Activated T-helper 17 cell treated with anti-CD3 and anti-CD28 coated beads, Interleukin-2, amount 50 U/mL, for 72 hours (primary cell): Measurements from ENCODE around the gene CHRNA7. TPM values are rescaled to one million over a fixed set of nuclear protein-coding genes. Genes with fewer than 3 reads are reported as not detected.

Source experiments
- ATAC-seq: fragments of 150-1000 bp; cut with Tn5 transposase; replicated peaks from 2 replicates; pipeline ENCODE4 v1.10.0; 2021; ENCODE audit warnings: mild to moderate bottlenecking, moderate library complexity
- H3K27ac Mint-ChIP-seq: one replicate; pipeline ENCODE4 v1.8.0; 2022; ENCODE audit warnings: mixed read lengths
- H3K27me3 Mint-ChIP-seq: one replicate; pipeline ENCODE4 v1.8.0; 2022; ENCODE audit warnings: mixed read lengths
- H3K36me3 Mint-ChIP-seq: one replicate; pipeline ENCODE4 v1.8.0; 2022; ENCODE audit warnings: low read depth, mild to moderate bottlenecking, mixed read lengths
- H3K4me1 Mint-ChIP-seq: one replicate; pipeline ENCODE4 v1.8.0; 2022; ENCODE audit warnings: mixed read lengths
- H3K4me3 Mint-ChIP-seq: one replicate; pipeline ENCODE4 v1.8.0; 2022; ENCODE audit warnings: mild to moderate bottlenecking, mixed read lengths
- H3K9me3 Mint-ChIP-seq: one replicate; pipeline ENCODE4 v1.8.0; 2022; ENCODE audit warnings: mixed read lengths
- total RNA-seq, 2 donors: library from RNA; stranded (reverse); gene quantifications; one replicate each; pipeline ENCODE4 v1.2.3, GENCODE V29; 2022

The CHRNA7 gene
- total RNA-seq, 2 donors from 2014 or later, result not detected

DNA sequence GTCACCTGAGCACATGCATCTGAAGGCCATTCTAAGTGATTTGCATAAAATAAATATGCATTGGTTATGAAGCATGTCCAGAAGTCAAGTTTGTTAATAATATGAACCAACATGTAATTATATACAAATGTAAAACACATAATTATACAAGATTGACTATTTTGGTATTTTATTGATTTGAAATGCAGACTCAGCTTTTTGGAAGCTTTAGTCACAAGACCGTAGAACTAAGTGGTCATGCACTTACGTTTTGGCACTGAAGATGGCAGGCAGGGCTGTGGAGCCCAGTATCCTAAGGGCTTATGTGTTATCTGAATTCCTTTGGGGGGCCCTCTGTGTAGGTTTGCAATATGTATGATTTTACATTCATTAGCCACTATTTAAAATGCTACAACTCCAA lies 5.0 kb downstream of the CHRNA7 start:
- Mint-ChIP-seq H3K9me3 (no peaks in the 10 kb centered on the region), H3K36me3 (no peaks in the 10 kb centered on the region), H3K27ac (no peak overlapping the region), H3K27me3 (peaks cover 38% of the 10 kb centered on the region), H3K4me3 (no peak overlapping the region), H3K4me1 (no peaks in the 10 kb centered on the region)
- ATAC-seq, result no peak

DNA sequence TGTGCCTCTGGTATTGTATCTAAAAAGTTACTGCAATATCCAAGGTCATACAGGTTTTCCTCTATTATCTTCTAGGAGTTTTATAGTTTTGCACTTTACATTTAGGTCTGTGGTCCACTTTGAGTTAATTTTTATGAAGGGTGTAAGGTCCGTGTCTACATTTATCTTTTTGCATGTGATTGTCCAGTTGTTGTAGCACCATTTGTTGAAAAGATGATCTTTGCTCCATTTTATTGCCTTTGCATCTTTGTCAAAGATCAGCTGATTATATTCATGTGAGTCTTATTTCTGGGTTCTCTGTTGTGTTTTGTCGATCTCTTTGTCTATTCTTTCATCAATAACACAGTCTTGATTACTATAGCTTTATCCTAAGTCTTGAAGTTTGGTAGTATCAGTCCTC lies 6.7 kb downstream of the CHRNA7 start:
- Mint-ChIP-seq H3K9me3 (no peaks in the 10 kb centered on the region), H3K27ac (no peak overlapping the region), H3K4me1 (no peaks in the 10 kb centered on the region), H3K36me3 (no peaks in the 10 kb centered on the region), H3K27me3 (peaks cover 29% of the 10 kb centered on the region), H3K4me3 (no peak overlapping the region)
- ATAC-seq, result no peak

DNA sequence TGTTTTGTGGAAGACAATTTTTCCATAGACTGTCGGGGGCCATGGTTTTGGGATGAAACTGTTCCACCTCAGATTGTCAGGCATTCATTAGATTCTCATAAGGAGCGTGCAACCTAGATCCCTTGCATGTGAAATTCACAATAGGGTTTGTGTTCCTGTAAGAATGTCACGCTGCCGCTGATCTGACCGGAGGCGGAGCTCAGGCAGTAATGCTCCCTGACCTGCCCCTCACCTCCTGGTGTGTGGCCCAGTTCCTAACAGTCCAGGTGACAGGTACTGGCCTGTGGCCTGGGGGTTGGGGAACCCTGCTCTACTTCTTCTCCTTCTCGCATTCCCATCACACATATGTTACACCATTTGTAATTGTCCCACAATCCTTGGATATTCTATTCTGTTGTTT lies 11.0 kb downstream of the CHRNA7 start:
- no peaks in the 10 kb centered on the region for H3K9me3 Mint-ChIP-seq
- no peak overlapping the region for H3K27ac Mint-ChIP-seq
- H3K4me3 Mint-ChIP-seq, result no peak overlapping the region
- no peaks in the 10 kb centered on the region for H3K36me3 Mint-ChIP-seq
- H3K4me1 Mint-ChIP-seq, result no peaks in the 10 kb centered on the region
- ATAC-seq, result no peak
- H3K27me3 Mint-ChIP-seq, result peaks cover 29% of the 10 kb centered on the region

DNA sequence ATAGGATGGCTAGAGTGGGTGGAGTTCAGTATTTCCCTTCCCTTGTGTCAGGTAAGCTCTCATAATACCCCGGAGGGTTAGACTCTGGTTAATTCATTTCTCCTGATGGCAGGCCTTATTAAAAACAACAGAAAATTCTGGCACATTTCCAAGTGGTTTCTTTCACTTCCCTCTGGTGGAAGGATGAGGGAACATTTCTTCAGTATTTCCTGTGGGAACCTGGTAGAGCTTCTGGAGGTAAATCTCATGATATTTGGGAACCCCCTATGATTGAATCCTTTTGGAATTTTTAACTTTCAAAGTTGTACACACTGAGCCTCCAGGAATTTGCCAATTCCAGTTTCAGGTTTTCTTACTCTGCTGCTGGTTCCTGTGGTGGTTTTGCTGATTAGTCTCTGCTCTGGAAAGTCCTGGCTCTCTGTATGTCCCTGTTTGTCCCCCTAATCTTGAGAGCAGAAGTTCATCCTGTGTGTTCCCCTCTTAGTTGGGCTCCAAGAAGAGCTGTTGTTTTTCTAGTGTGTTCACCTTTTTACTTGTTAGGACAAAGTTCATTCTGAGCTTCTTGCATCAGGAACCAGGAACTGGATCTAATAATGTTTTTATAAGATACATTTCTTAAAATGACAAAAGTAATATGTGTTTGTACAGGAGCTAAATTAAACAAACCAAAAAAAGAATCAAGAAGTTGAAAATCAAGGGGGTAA lies 12.1 kb downstream of the CHRNA7 start:
- Mint-ChIP-seq H3K27me3 (peaks cover 25% of the 10 kb centered on the region), H3K4me1 (no peaks in the 10 kb centered on the region)
- ATAC-seq, result no peak

DNA sequence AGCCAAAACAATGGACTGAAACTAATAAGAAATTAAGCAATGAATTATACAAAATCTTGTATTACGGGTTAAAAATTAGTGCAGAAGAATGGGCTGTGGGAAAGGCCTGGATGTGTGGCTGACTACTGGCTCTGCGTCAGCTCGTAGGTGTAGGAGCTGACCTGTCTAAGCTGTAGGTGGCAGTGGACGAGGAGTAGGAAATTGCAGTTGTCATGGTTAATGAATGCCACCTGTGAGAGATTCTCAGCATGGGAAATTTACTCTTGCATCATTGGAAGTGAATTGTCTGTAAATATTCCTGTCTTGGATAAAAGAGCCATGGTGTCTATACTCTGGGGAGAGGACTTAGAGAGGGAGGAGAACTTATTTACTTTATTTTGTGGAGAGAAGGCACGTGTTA lies 23.4 kb downstream of the CHRNA7 start:
- H3K9me3 Mint-ChIP-seq, result no peaks in the 10 kb centered on the region
- H3K27me3 Mint-ChIP-seq, result peaks cover 22% of the 10 kb centered on the region
- ATAC-seq, result no peak

More for the DNA sequence above, 12.1 kb downstream of the CHRNA7 start:
- Mint-ChIP-seq H3K4me3 (no peak overlapping the region), H3K36me3 (no peaks in the 10 kb centered on the region), H3K27ac (no peak overlapping the region), H3K9me3 (no peaks in the 10 kb centered on the region)

DNA sequence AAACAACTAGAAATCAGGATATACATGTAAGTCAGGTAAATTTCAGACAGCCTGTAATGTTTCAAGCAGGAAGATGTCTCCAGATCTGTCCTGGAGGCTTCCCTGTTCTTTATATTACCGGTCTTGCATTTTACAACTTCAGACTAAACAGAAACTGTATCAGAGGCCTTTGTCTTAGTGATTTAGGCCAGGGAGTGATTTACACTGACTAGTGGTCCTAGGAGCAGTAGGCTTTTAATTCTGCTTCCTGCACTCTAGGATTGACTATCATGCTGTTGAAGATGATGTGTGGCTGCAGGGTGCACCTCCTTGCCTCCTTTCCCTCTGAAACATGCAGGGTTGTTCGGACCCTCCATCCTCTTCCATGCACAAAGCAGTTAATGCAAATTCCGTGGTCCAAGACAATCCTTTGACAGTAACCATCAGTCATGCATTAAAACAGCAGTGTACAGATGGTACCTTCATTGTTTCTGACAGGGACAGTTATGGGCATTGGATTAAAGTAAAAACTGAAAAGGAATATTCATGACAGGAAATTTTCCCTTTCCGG lies 27.6 kb downstream of the CHRNA7 start:
- Mint-ChIP-seq H3K4me1 (no peaks in the 10 kb centered on the region), H3K27me3 (peaks cover 36% of the 10 kb centered on the region), H3K9me3 (no peaks in the 10 kb centered on the region), H3K36me3 (no peaks in the 10 kb centered on the region), H3K27ac (no peak overlapping the region), H3K4me3 (no peak overlapping the region)
- no peak for ATAC-seq

More for the DNA sequence above, 23.4 kb downstream of the CHRNA7 start:
- Mint-ChIP-seq H3K4me3 (no peak overlapping the region), H3K4me1 (no peaks in the 10 kb centered on the region), H3K27ac (no peak overlapping the region), H3K36me3 (no peaks in the 10 kb centered on the region)

DNA sequence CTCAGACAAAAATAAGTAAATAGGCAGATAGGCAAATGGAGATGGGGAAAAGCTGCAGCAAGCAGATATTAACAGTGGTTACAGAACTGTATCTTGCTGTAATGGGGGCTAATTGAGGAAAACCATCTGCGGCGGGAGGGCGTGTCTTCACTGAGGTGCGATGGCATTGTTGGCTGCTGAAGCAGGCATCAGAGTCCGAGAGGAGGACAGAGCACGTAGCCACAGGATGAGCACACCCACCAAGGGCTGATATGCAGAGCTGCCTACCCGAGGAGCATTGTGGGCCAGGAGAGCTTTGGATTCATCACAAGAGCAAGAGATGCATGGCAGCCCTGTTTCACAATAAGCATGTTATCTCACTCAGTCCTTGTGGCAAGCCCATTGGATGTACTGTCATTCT lies 30.4 kb downstream of the CHRNA7 start:
- Mint-ChIP-seq H3K4me3 (no peak overlapping the region), H3K4me1 (no peaks in the 10 kb centered on the region), H3K9me3 (no peaks in the 10 kb centered on the region), H3K27ac (no peak overlapping the region), H3K27me3 (peaks cover 29% of the 10 kb centered on the region), H3K36me3 (no peaks in the 10 kb centered on the region)
- no peak for ATAC-seq

DNA sequence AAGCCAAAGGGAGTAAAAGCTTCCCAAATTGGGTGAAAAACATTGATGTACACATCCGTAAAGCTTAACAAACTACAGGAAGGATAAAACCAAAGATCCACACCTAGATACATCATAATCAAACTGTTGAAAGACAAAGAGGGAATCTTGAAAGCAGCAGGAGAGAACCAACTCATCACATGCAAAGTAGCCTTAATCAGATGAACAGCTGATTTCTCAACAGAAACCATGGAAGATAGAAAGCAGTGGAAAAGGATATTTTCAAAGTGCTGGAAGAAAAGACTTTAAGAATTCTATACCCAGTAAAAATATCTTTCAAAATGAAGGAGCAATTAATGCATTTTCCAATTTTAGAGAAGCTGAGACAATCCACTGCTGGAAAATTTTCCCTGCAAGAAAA lies 36.8 kb downstream of the CHRNA7 start:
- no peaks in the 10 kb centered on the region for H3K36me3 Mint-ChIP-seq
- H3K27me3 Mint-ChIP-seq, result peaks cover 11% of the 10 kb centered on the region
- peaks cover 13% of the 10 kb centered on the region for H3K9me3 Mint-ChIP-seq
- H3K27ac Mint-ChIP-seq, result no peak overlapping the region
- H3K4me3 Mint-ChIP-seq, result no peak overlapping the region
- no peak for ATAC-seq
- H3K4me1 Mint-ChIP-seq, result no peaks in the 10 kb centered on the region

DNA sequence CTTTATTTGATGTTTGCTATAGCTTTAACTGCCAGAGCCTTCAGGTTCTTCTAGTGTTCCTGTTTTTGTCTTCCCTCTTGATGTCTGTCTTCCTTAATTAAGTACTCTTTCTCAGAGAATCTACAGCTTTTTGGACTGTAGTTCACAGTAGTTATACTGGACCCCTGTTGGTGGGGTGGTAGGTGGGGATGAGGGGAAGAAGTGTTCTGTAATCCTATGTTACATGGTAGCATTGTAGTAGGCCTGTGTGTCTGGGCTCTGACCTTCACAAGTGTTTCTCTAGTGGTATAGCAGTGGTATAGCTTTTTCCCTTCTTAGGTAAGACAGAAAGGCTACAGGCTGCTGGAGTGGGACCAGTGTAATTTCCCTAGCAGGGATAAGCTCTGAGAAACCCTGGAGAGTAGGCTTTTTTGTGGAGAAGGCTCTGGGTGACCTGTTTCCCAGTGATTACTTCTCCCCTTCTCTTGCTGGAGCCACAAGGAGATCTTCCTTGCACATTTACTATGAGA lies 59.6 kb downstream of the CHRNA7 start:
- Mint-ChIP-seq H3K27ac (no peak overlapping the region), H3K36me3 (no peaks in the 10 kb centered on the region), H3K9me3 (peaks cover 4% of the 10 kb centered on the region)

DNA sequence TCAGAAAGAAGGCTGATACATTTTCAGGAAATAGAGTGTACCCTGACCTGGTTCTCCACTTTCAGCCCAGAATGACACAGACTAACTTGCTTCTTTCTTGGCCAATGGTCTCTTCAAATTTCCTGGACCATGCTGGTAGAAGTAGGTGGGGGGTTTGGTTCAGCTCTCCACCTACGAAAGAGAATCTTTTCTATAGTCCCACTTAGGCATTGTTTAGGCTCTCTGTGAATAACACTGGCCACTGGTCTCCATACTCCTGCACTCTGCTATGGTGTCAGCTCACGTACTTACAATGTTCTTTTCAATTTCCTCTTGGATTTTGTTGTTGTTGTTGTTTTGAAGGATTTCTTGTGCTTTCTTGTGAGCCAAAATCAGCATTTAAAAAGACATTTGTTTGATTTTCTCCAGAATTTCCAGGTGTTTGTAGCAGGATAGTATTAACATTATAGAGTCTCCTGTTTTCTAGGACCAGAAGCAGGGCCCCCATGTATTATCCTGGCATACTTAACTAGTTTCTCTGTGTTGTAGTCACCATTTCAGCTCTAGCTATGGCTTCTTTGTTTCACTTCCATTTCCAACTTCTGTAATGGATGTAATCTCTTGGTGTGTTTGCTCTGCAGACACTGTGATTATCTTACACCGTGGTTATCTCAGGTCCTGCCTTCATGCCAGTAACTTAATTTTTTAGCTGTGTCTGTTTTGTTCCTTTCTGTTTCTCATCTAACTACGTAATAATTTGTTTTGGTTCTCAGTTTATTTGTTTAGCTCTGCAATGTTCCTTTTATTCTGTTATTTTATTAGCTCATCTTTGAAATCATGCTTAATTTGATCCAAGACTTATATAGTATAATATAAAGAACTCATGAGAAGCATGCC lies 61.4 kb downstream of the CHRNA7 start:
- Mint-ChIP-seq H3K27ac (no peak overlapping the region), H3K4me1 (no peaks in the 10 kb centered on the region), H3K36me3 (no peaks in the 10 kb centered on the region), H3K27me3 (peaks cover 17% of the 10 kb centered on the region), H3K4me3 (no peak overlapping the region), H3K9me3 (peaks cover 4% of the 10 kb centered on the region)
- ATAC-seq, result no peak

More for the DNA sequence above, 59.6 kb downstream of the CHRNA7 start:
- Mint-ChIP-seq H3K4me3 (no peak overlapping the region), H3K27me3 (peaks cover 16% of the 10 kb centered on the region), H3K4me1 (no peaks in the 10 kb centered on the region)
- ATAC-seq, result no peak

DNA sequence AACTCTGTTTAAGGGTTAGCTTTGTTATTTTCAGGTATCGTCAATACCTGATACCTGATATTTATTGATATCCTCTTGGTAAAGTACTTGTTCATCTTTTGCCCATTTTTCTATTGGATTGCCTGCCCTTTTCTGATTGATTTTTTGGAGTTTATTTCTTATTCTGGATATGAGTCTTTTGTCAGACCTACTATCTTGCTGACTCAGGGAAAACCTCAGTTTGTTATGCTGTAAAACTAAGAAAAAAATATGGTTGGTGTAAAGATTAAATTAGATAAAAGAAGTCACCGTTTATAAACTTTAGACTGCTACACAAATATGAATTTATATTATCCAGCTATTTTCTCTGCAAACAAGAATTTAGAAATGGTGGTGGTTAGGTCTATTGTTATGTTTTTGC lies 65.9 kb downstream of the CHRNA7 start:
- Mint-ChIP-seq H3K9me3 (no peaks in the 10 kb centered on the region), H3K4me3 (no peak overlapping the region), H3K4me1 (no peaks in the 10 kb centered on the region), H3K27ac (no peak overlapping the region), H3K36me3 (no peaks in the 10 kb centered on the region), H3K27me3 (peaks cover 40% of the 10 kb centered on the region)
- no peak for ATAC-seq

DNA sequence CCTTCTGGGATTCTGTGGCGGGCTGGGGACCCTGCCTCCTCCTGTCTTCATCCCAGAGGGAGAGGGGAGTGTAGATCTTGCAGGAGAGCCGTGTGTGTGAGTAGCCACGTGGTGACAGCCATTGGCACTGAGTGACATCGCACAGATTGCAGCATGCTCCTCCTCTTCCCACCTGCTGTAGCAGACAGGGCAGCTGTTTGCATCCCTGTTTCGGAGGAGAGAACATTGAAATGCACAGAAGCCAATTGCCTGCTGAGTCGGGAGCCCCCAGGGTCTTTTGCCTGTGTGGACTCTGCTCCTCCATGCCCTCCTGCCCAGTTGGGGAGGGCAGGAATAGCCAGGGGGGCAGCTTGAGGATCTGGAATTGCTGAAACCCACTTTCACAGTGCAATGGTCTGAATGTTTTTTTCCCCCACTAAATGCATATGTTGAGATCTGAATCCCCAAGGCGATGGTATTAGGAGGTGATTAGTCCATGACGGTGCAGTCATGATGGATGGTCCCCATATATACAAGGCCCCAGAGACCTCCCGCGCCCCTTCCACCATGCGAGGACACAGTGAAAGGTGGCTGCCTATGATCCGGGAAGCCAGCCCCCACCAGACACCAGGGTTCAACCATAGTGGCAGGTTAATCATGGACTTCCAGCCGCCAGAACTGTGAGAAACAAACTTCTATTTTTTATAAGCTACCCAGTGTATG lies 66.8 kb downstream of the CHRNA7 start:
- no peaks in the 10 kb centered on the region for H3K4me1 Mint-ChIP-seq
- no peak for ATAC-seq
- H3K27ac Mint-ChIP-seq, result no peak overlapping the region
- H3K27me3 Mint-ChIP-seq, result peaks cover 40% of the 10 kb centered on the region
- H3K4me3 Mint-ChIP-seq, result no peak overlapping the region
- H3K36me3 Mint-ChIP-seq, result no peaks in the 10 kb centered on the region
- H3K9me3 Mint-ChIP-seq, result no peaks in the 10 kb centered on the region

DNA sequence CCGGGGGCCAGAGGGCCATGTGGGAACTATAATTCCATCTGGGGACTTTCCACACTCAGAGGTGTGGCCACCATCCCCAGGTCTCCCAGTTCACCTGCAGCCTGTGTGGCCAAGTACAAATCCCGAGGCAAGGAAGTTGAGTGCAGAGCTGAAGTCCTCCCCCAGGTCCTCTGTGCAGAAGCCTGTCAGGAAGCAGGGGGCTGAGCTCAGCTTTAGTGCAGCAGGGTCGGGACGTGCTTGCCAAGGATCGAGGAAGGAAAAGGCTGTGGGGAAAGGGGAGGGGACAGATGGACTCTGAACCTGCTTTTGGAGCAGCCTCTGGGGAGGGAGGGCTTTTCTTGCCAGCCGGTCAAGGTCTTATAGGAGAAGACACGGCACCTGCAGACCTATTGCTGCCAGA lies 67.7 kb downstream of the CHRNA7 start:
- peaks cover 39% of the 10 kb centered on the region for H3K27me3 Mint-ChIP-seq
- no peak for ATAC-seq
- H3K27ac Mint-ChIP-seq, result no peak overlapping the region
- no peaks in the 10 kb centered on the region for H3K9me3 Mint-ChIP-seq
- H3K4me3 Mint-ChIP-seq, result no peak overlapping the region
- no peaks in the 10 kb centered on the region for H3K4me1 Mint-ChIP-seq
- no peaks in the 10 kb centered on the region for H3K36me3 Mint-ChIP-seq

DNA sequence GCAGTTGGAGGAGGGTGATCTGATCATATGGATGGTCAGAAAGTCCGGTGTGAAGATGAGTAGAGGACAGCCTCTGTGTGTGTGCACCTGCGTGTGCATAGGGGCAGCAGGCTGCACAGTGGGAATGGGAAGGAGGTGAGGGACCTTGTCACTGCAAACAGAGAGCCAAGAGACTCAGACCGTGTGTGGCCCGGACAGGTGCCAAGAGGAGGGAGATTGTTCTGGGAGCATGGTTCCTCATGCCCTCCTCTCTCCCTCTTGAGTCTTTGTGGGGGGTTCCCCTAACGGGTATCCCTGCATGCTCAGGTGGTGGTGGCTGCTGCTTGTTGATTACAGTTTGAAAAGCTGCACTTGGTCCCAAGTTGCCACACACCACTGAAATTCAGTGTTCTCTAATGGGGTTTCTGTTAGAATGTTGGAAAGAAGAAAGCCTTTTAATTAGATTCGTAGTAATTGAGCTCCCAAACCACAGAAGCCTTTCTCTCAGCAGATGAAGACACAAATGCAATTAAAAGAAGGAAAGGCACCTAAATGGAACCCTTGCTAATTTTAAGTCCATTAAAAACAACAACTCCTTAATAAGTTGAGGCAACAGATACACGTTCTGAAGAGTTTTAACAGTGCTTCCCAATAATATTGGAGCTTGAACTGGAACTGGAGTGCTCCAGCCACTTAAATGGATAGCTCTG lies 68.9 kb downstream of the CHRNA7 start:
- H3K9me3 Mint-ChIP-seq, result no peaks in the 10 kb centered on the region
- no peak for ATAC-seq

More for the DNA sequence above, 68.9 kb downstream of the CHRNA7 start:
- H3K27ac Mint-ChIP-seq, result no peak overlapping the region
- peaks cover 40% of the 10 kb centered on the region for H3K27me3 Mint-ChIP-seq
- H3K36me3 Mint-ChIP-seq, result no peaks in the 10 kb centered on the region
- no peaks in the 10 kb centered on the region for H3K4me1 Mint-ChIP-seq
- H3K4me3 Mint-ChIP-seq, result no peak overlapping the region
